Astrocyte (in vitro differentiated cells and primary cell): Measurements from ENCODE around the gene KLC3. TPM values are rescaled to one million over a fixed set of nuclear protein-coding genes. Genes with fewer than 3 reads are reported as not detected.

ENCODE experiments used
- DNase-seq: peaks from one replicate; pipeline ENCODE4 v3.0.0-alpha.2; 2010; ENCODE audit warnings: low read depth
- FAIRE-seq: peaks from 2 replicates; lab custom pipeline; 2011; peaks lifted over from hg19 to GRCh38; lab: Jason Lieb, UNC
- H2AFZ ChIP-seq: 2 replicates; pipeline ENCODE4 v1.6.0; 2012; ENCODE audit warnings: low read depth, low read length, inconsistent platforms
- H3K27ac ChIP-seq: 2 replicates; pipeline ENCODE4 v1.5.1; 2011; ENCODE audit warnings: low read depth, low read length, inconsistent platforms
- H3K27me3 ChIP-seq: 2 replicates; pipeline ENCODE4 v1.6.0; 2011; ENCODE audit warnings: low read length, inconsistent platforms; ENCODE audit not compliant: insufficient read depth
- H3K36me3 ChIP-seq: 2 replicates; pipeline ENCODE4 v1.5.1; 2011; ENCODE audit warnings: low read length, inconsistent platforms; ENCODE audit not compliant: insufficient read depth
- H3K4me1 ChIP-seq: 2 replicates; pipeline ENCODE4 v1.5.1; 2011; ENCODE audit warnings: low read length, inconsistent platforms; ENCODE audit not compliant: insufficient read depth
- H3K4me2 ChIP-seq: 2 replicates; pipeline ENCODE4 v1.6.0; 2012; ENCODE audit warnings: low read length, inconsistent platforms
- H3K4me3 ChIP-seq: 2 replicates; pipeline ENCODE4 v1.5.1; 2011; ENCODE audit warnings: low read depth, mild to moderate bottlenecking, low read length, inconsistent platforms; ENCODE audit not compliant: insufficient read depth
- H3K79me2 ChIP-seq: 2 replicates; pipeline ENCODE4 v1.6.0; 2012; ENCODE audit warnings: mild to moderate bottlenecking, low read length, inconsistent platforms; ENCODE audit not compliant: insufficient read depth
- H3K9ac ChIP-seq: 2 replicates; pipeline ENCODE4 v1.6.0; 2012; ENCODE audit warnings: mild to moderate bottlenecking, low read length, inconsistent platforms
- H3K9me3 ChIP-seq: 2 replicates; pipeline ENCODE4 v1.5.1; 2012; ENCODE audit warnings: low read depth, mild to moderate bottlenecking, low read length, inconsistent platforms; ENCODE audit not compliant: insufficient read depth
- H4K20me1 ChIP-seq: 2 replicates; pipeline ENCODE4 v1.6.0; 2012; ENCODE audit warnings: low read length, inconsistent platforms; ENCODE audit not compliant: insufficient read depth
- H3K27ac Mint-ChIP-seq: one replicate; pipeline ENCODE4 v1.8.0; 2021; ENCODE audit warnings: mild to moderate bottlenecking, mixed read lengths; ENCODE audit not compliant: unreplicated experiment
- H3K27me3 Mint-ChIP-seq: one replicate; pipeline ENCODE4 v1.8.0; 2021; ENCODE audit warnings: low read depth, mixed read lengths; ENCODE audit not compliant: unreplicated experiment
- H3K36me3 Mint-ChIP-seq: one replicate; pipeline ENCODE4 v1.8.0; 2021; ENCODE audit warnings: low read depth, mixed read lengths; ENCODE audit not compliant: unreplicated experiment
- H3K4me1 Mint-ChIP-seq: one replicate; pipeline ENCODE4 v1.8.0; 2021; ENCODE audit warnings: low read depth, mixed read lengths; ENCODE audit not compliant: unreplicated experiment
- H3K4me3 Mint-ChIP-seq: one replicate; pipeline ENCODE4 v1.8.0; 2021; ENCODE audit warnings: mild to moderate bottlenecking, moderate library complexity, mixed read lengths; ENCODE audit not compliant: unreplicated experiment
- H3K9me3 Mint-ChIP-seq: one replicate; pipeline ENCODE4 v1.8.0; 2021; ENCODE audit warnings: mild to moderate bottlenecking, mixed read lengths; ENCODE audit not compliant: unreplicated experiment
- EZH2 ChIP-seq: IDR thresholded peaks from 2 replicates; pipeline ENCODE4 v1.6.1; 2012; ENCODE audit warnings: mild to moderate bottlenecking, low read length, inconsistent platforms; ENCODE audit not compliant: insufficient read depth
- total RNA-seq: library from RNA; stranded (reverse); gene quantifications from 2 replicates; pipeline ENCODE4 v1.2.1, GENCODE V29; 2021
- TF ChIP-seq, protein P1 (sequence below): IDR thresholded peaks from 2 replicates; pipeline ENCODE4 v1.5.1; 2011; ENCODE audit warnings: low read depth, mild to moderate bottlenecking, inconsistent platforms, low read length, moderate library complexity; ENCODE audit not compliant: insufficient read depth

Gene KLC3
- total RNA-seq, 1 donor from 2014 or later, result 1.2 TPM

DNA sequence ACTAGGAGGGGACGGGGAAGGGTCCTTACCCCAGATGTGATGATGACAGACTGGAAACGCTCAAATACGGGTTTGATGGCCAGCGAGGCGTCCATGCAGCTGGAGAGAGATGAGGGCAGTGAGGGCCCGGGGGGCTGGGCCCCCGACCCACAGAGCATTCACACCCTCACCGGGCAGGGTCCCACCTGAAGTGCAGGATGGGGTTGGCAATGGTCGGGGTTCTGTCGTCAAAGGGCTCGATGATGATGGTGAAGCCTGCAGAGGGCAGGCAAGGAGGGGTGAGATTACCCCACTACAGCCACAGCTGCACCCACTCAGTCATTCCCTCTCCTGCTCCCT, 16.9 kb downstream of the KLC3 start:
- Histone ChIP-seq H3K27me3 (no peaks in the 10 kb centered on the region), H3K9me3 (peaks cover 2% of the 10 kb centered on the region), H3K79me2 (no peaks in the 10 kb centered on the region), H4K20me1 (peaks cover 29% of the 10 kb centered on the region), H3K27ac (no peak overlapping the region), H3K36me3 (peaks cover 14% of the 10 kb centered on the region), H3K4me3 (no peak overlapping the region), H3K9ac (no peak overlapping the region), H3K4me2 (no peak overlapping the region), H3K4me1 (no peaks in the 10 kb centered on the region), H2AFZ (no peak overlapping the region)
- no peak for DNase-seq
- Mint-ChIP-seq H3K9me3 (no peaks in the 10 kb centered on the region), H3K27me3 (no peaks in the 10 kb centered on the region), H3K4me3 (no peak overlapping the region), H3K36me3 (peaks cover 52% of the 10 kb centered on the region), H3K4me1 (no peaks in the 10 kb centered on the region), H3K27ac (no peak overlapping the region)
- TF ChIP-seq, protein P1, sequence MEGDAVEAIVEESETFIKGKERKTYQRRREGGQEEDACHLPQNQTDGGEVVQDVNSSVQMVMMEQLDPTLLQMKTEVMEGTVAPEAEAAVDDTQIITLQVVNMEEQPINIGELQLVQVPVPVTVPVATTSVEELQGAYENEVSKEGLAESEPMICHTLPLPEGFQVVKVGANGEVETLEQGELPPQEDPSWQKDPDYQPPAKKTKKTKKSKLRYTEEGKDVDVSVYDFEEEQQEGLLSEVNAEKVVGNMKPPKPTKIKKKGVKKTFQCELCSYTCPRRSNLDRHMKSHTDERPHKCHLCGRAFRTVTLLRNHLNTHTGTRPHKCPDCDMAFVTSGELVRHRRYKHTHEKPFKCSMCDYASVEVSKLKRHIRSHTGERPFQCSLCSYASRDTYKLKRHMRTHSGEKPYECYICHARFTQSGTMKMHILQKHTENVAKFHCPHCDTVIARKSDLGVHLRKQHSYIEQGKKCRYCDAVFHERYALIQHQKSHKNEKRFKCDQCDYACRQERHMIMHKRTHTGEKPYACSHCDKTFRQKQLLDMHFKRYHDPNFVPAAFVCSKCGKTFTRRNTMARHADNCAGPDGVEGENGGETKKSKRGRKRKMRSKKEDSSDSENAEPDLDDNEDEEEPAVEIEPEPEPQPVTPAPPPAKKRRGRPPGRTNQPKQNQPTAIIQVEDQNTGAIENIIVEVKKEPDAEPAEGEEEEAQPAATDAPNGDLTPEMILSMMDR, result no peak
- no peak for TF ChIP-seq EZH2
- FAIRE-seq, result no peak

DNA sequence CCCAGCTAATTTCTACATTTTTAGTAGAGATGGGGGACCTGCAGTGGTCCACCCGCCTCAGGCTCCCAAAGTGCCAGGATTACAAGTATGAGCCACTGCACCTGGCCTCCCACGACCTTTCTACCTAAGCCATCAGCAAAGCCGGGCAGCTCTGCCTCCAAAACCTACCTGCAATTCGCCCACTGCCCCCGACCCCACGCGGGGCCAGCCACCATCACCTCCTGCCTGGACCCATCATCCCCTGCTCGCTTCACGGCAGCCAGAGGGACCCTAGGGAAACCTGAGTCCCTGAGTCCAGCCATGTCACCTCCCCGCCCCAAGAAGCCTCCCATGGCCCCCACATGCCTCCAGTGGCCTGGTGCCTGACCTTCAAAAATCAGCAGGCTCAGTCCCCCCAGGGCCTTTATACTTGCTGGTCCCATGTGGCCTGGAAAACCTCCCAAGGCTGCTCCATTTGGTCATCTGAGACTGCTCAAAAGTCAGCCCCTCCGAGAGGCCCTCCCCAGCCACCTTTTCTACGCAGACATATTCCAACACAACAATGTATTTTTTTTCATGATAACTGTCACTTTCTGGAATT, 17.8 kb downstream of the KLC3 start:
- Histone ChIP-seq H3K27me3 (no peaks in the 10 kb centered on the region), H3K79me2 (no peaks in the 10 kb centered on the region), H3K4me3 (no peak overlapping the region), H3K9me3 (peaks cover 2% of the 10 kb centered on the region), H3K9ac (no peak overlapping the region), H4K20me1 (peaks cover 29% of the 10 kb centered on the region), H3K4me2 (no peak overlapping the region), H3K4me1 (no peaks in the 10 kb centered on the region), H3K36me3 (peaks cover 6% of the 10 kb centered on the region), H2AFZ (no peak overlapping the region), H3K27ac (no peak overlapping the region)
- DNase-seq (no peak), FAIRE-seq (no peak)
- Mint-ChIP-seq H3K27me3 (no peaks in the 10 kb centered on the region), H3K4me3 (no peak overlapping the region), H3K36me3 (peaks cover 53% of the 10 kb centered on the region), H3K27ac (peak overlapping the region; percentile 58), H3K4me1 (no peaks in the 10 kb centered on the region), H3K9me3 (no peaks in the 10 kb centered on the region)
- no peak for TF ChIP-seq EZH2
- TF ChIP-seq, protein P1, result no peak

DNA sequence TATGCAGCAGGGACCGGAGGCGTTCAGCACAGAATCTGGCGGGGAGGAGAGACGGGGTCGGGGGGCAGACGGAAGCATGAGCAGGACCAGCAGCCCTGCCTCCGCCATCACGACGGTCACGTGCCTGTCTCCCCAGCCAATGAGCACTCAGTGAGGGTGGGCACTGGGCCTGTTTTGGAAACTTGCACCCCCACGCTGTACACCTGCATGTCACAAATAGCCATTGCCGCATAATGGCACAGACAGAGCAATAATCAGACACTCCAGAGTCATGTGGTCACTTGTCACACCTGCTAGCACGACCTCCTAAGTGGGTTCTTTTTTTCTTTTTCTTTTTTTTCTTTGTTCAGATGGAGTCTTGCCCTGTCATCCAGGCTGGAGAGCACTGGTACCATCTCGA, 21.1 kb downstream of the KLC3 start:
- no peak overlapping the region for H3K27ac Mint-ChIP-seq
- DNase-seq (no peak), FAIRE-seq (no peak)
- no peak overlapping the region for H2AFZ ChIP-seq
- no peaks in the 10 kb centered on the region for H3K4me1 ChIP-seq
- H3K27me3 Mint-ChIP-seq, result no peaks in the 10 kb centered on the region
- no peak overlapping the region for H3K9ac ChIP-seq
- peaks cover 26% of the 10 kb centered on the region for H4K20me1 ChIP-seq
- no peak overlapping the region for H3K4me3 Mint-ChIP-seq
- no peaks in the 10 kb centered on the region for H3K9me3 ChIP-seq
- no peaks in the 10 kb centered on the region for H3K9me3 Mint-ChIP-seq
- no peaks in the 10 kb centered on the region for H3K4me1 Mint-ChIP-seq
- peaks cover 4% of the 10 kb centered on the region for H3K79me2 ChIP-seq
- H3K27me3 ChIP-seq, result no peaks in the 10 kb centered on the region
- H3K36me3 ChIP-seq, result no peaks in the 10 kb centered on the region
- peaks cover 30% of the 10 kb centered on the region for H3K36me3 Mint-ChIP-seq
- no peak overlapping the region for H3K27ac ChIP-seq
- H3K4me2 ChIP-seq, result no peak overlapping the region
- TF ChIP-seq, protein P1, result no peak
- no peak for TF ChIP-seq EZH2
- H3K4me3 ChIP-seq, result no peak overlapping the region
